Pancreas (tissue), 10 donors: Measurements from ENCODE around the gene MYO15A. TPM values are rescaled to one million over a fixed set of nuclear protein-coding genes. Genes with fewer than 3 reads are reported as not detected.

Source experiments
- ATAC-seq, 4 donors: fragments of 200-7000 bp; cut with Tn5 transposase; one replicate each; pipeline versions ENCODE4 v1.8.0 to v1.9.1; 2020; ENCODE audit warnings: mild to moderate bottlenecking in 4 of 4, moderate library complexity in 4 of 4
- DNase-seq, 6 donors: peaks; one replicate each; pipeline ENCODE4 v3.0.0-alpha.2; 2020
- FAIRE-seq: peaks from 2 replicates; lab custom pipeline; 2012; peaks lifted over from hg19 to GRCh38; lab: Jason Lieb, UNC
- H3K27ac ChIP-seq, 4 donors: fragments of 200-600 bp; sonication (generic); 1 replicate in 3 of 4; 2 replicates in 1 of 4; pipeline versions ENCODE4 v1.5.0 to v1.8.0; 2020
- H3K27me3 ChIP-seq, 4 donors: fragments of 200-600 bp; one replicate each; pipeline ENCODE4 v1.8.0; 2021
- H3K36me3 ChIP-seq, 3 donors: fragments of 200-600 bp; sonication (generic) in 1 of 3; one replicate each; pipeline versions ENCODE4 v1.5.0 to v1.8.0; 2020 to 2021
- H3K4me1 ChIP-seq, 3 donors: fragments of 200-600 bp; one replicate each; pipeline ENCODE4 v1.8.0; 2021
- H3K4me3 ChIP-seq, 4 donors: fragments of 200-600 bp; sonication (generic) in 2 of 4; one replicate each; pipeline versions ENCODE4 v1.5.0 to v1.8.0; 2020 to 2021
- H3K9me3 ChIP-seq, 4 donors: fragments of 200-600 bp; one replicate each; pipeline ENCODE4 v1.8.0; 2021
- CTCF ChIP-seq, 4 donors: fragments of 200-600 bp; sonication (generic) in 3 of 4; IDR thresholded peaks; one replicate each; pipeline versions ENCODE4 v1.5.0 to v1.8.0; 2021; ENCODE audit warnings: antibody characterized with exemption in 4 of 4
- WGBS, 2 donors: extraction: QIAGEN DNeasy Blood & Tissue Kit; methylation state at CpG; one replicate each; pipeline ENCODE4 v1.1.7; 2013; 5-methylcytosine and 5-hydroxymethylcytosine counted together
- intact Hi-C, 3 donors: fragments of 100-400 bp; cut with DNase I; formaldehyde crosslinking; loops; one replicate each; pipeline versions ENCODE4 v1.11.1 to v1.14.2; 2022
- polyA plus RNA-seq, 2 donors: library from polyadenylated mRNA; stranded (reverse); fragments of 200-250 nt; gene quantifications; one replicate each; pipeline ENCODE4 v1.2.3, GENCODE V29; 2013
- total RNA-seq, 6 donors: library from RNA; stranded (reverse); fragmentation: NEBNext Ultra II Directional in 4 of 6; extraction: Animal tissue kit (Norgen Biotek cat#: 25700) in 4 of 6; gene quantifications; one replicate each; pipeline versions ENCODE4 v1.2.1 to v1.2.4, GENCODE V29; 2021 to 2023
- donor health status: healthy with polysubstance abuse.
- donor health status: DM: no; HTN: no; CAD: no; lungs with moderate emphysema.
- donor health status: DM: no; HTN: no; CAD: no.
- donor health status: control.
- donor health status: control.
- donor health status: Bipolar disorder and iron deficiency.
- donor health status: DM: yes; HTN: yes; CAD: no.
- donor health status: DM: no; HTN: no; CAD: no.
- donor health status: DM: no; HTN: no; CAD: no.
- donor health status: DM: yes; HTN: yes; CAD: no.

Gene MYO15A
- total and polyA plus RNA-seq, 8 donors: 0.13 to 4.9 (median 0.87) TPM

GRCh38 chr17:18159551-18160120 is 51.1 kb downstream of the MYO15A start:
- no peak for FAIRE-seq
- no peak overlapping the region for H3K27ac ChIP-seq
- 78 to 92% methylated on average over 3 of the region's 3 CpGs for WGBS, 2 donors
- ATAC-seq: no peak
- intact Hi-C loops: no loop called here
- TF ChIP-seq CTCF (IDR thresholded peaks at IDR 0.05): no peak
- peaks cover 0 to 4% (median 4%) of the 10 kb centered on the region in 3 donors for H3K4me1 ChIP-seq
- no peak for DNase-seq
- no peaks in the 10 kb centered on the region for H3K9me3 ChIP-seq
- H3K27me3 ChIP-seq: no peaks in the 10 kb centered on the region
- H3K36me3 ChIP-seq: no peaks in the 10 kb centered on the region
- H3K4me3 ChIP-seq: no peak overlapping the region

GRCh38 chr17:18160128-18160856 is 51.7 kb downstream of the MYO15A start:
- DNase-seq: no peak
- Histone ChIP-seq H3K4me3 (no peak overlapping the region), H3K27me3 (no peaks in the 10 kb centered on the region), H3K4me1 (peaks cover 0 to 4% (median 4%) of the 10 kb centered on the region in 3 donors), H3K36me3 (no peaks in the 10 kb centered on the region), H3K27ac (no peak overlapping the region), H3K9me3 (no peaks in the 10 kb centered on the region)
- no peak for FAIRE-seq
- 85 to 94% methylated on average over 5 of the region's 5 CpGs for WGBS, 2 donors
- intact Hi-C loops: no loop called here
- ATAC-seq: no peak
- TF ChIP-seq CTCF (IDR thresholded peaks at IDR 0.05): no peak

GRCh38 chr17:18161207-18162145 is 52.9 kb downstream of the MYO15A start:
- no peak for DNase-seq
- H3K4me3 ChIP-seq: no peak overlapping the region
- H3K27ac ChIP-seq: no peak overlapping the region
- H3K9me3 ChIP-seq: no peaks in the 10 kb centered on the region
- ATAC-seq: no peak
- FAIRE-seq: no peak
- intact Hi-C loops: no loop called here
- no peak for TF ChIP-seq CTCF (IDR thresholded peaks at IDR 0.05)
- H3K27me3 ChIP-seq: no peaks in the 10 kb centered on the region
- peaks cover 0 to 4% (median 4%) of the 10 kb centered on the region in 3 donors for H3K4me1 ChIP-seq
- 75 to 76% methylated on average over 12 of the region's 12 CpGs for WGBS, 2 donors
- H3K36me3 ChIP-seq: no peaks in the 10 kb centered on the region

GRCh38 chr17:18163547-18163946 is 55.0 kb downstream of the MYO15A start:
- no peaks in the 10 kb centered on the region for H3K27me3 ChIP-seq
- FAIRE-seq (no peak), ATAC-seq (no peak), DNase-seq (no peak)
- no peaks in the 10 kb centered on the region for H3K9me3 ChIP-seq
- WGBS, 2 donors: 75 to 83% methylated on average over 7 of the region's 7 CpGs
- H3K4me3 ChIP-seq: no peak overlapping the region
- H3K27ac ChIP-seq: no peak overlapping the region
- no peak for TF ChIP-seq CTCF (IDR thresholded peaks at IDR 0.05)
- intact Hi-C loops: no loop called here
- peaks cover 0 to 2% (median 2%) of the 10 kb centered on the region in 3 donors for H3K4me1 ChIP-seq
- no peaks in the 10 kb centered on the region for H3K36me3 ChIP-seq
